Suppressor macrophage (primary cell): Measurements from ENCODE around the gene RGS8.
"Not testable (repeated sequence)": the region's sequence is repeated elsewhere in the genome, so short reads cannot be mapped to it uniquely, and the experiment has no call there.

Source experiments
- DNase-seq, 4 experiments: peaks; one replicate each; pipeline ENCODE4 v3.0.0-alpha.2; 2020 to 2022

Gene RGS8

GRCh38 chr1:182700351-182700709 lies 15.9 kb upstream of the RGS8 start:
- DNase-seq: no peak

GRCh38 chr1:182699393-182700350 lies 15.3 kb upstream of the RGS8 start:
- DNase-seq: no peak

GRCh38 chr1:182698971-182699370 lies 14.6 kb upstream of the RGS8 start:
- DNase-seq: no peak

- DNase-seq: not testable (repeated sequence)
Observed at GRCh38 chr1:182693139-182693538, 8.8 kb upstream of the RGS8 start.

GRCh38 chr1:182690886-182691443 lies 6.6 kb upstream of the RGS8 start:
- DNase-seq: no peak

- DNase-seq: peak in 2 of 4 experiments; percentile 2 to 7
Observed at GRCh38 chr1:182688436-182689205, 4.2 kb upstream of the RGS8 start.

- no peak for DNase-seq
Observed at GRCh38 chr1:182687361-182687760, 3.0 kb upstream of the RGS8 start.

- DNase-seq: no peak
Observed at GRCh38 chr1:182686446-182686845, 2.1 kb upstream of the RGS8 start.

- no peak for DNase-seq
Observed at GRCh38 chr1:182685215-182685614, 828 bp upstream of the RGS8 start.

- no peak for DNase-seq
Observed at GRCh38 chr1:182682898-182683501, 1.4 kb downstream of the RGS8 start.

- DNase-seq: no peak
Observed at GRCh38 chr1:182682406-182682805, 2.0 kb downstream of the RGS8 start.

GRCh38 chr1:182681568-182681912 lies 2.8 kb downstream of the RGS8 start:
- no peak for DNase-seq

- no peak for DNase-seq
Observed at GRCh38 chr1:182680901-182681567, 3.4 kb downstream of the RGS8 start.

- no peak for DNase-seq
Observed at GRCh38 chr1:182680408-182680807, 4.0 kb downstream of the RGS8 start.

GRCh38 chr1:182679684-182680083 lies 4.7 kb downstream of the RGS8 start:
- no peak for DNase-seq

GRCh38 chr1:182677397-182678098 lies 6.8 kb downstream of the RGS8 start:
- DNase-seq: no peak

GRCh38 chr1:182676274-182676673 lies 8.1 kb downstream of the RGS8 start:
- no peak for DNase-seq

- DNase-seq: no peak
Observed at GRCh38 chr1:182674346-182675246, 9.8 kb downstream of the RGS8 start.

- no peak for DNase-seq
Observed at GRCh38 chr1:182672487-182672836, 11.9 kb downstream of the RGS8 start.

GRCh38 chr1:182671750-182672486 lies 12.5 kb downstream of the RGS8 start:
- no peak for DNase-seq
